HEK293 (cell line): ENCODE data around the gene NOP9.

Experiments used
- CTCF ChIP-seq: fragments of 450-650 bp; formaldehyde crosslinking; IDR thresholded peaks from 2 replicates; pipeline ENCODE4 v1.5.1; 2016; ENCODE audit warnings: missing biosample characterization, missing genetic modification characterization
- MYNN ChIP-seq: fragments of 450-650 bp; formaldehyde crosslinking; IDR thresholded peaks from 2 replicates; pipeline ENCODE4 v1.5.1; 2016; ENCODE audit warnings: missing biosample characterization, missing genetic modification characterization, borderline replicate concordance
- PRDM10 ChIP-seq: fragments of 450-650 bp; formaldehyde crosslinking; IDR thresholded peaks from 2 replicates; pipeline ENCODE4 v1.5.1; 2016; ENCODE audit warnings: missing biosample characterization, missing genetic modification characterization
- SETDB1 ChIP-seq: IDR thresholded peaks from one replicate; pipeline ENCODE4 v1.6.1; 2017; ENCODE audit warnings: mild to moderate bottlenecking, low read length, moderate library complexity, mixed read lengths; ENCODE audit not compliant: insufficient read length
- TCF7L2 ChIP-seq: IDR thresholded peaks from 2 replicates; pipeline ENCODE4 v1.6.1; 2011; ENCODE audit warnings: low read depth, mild to moderate bottlenecking, inconsistent platforms, low read length, moderate library complexity, borderline replicate concordance
- ZNF311 ChIP-seq: fragments of 450-650 bp; formaldehyde crosslinking; IDR thresholded peaks from 2 replicates; pipeline ENCODE4 v1.5.1; 2017; ENCODE audit warnings: missing biosample characterization, missing genetic modification characterization, borderline replicate concordance
- ZNF791 ChIP-seq: fragments of 450-650 bp; formaldehyde crosslinking; IDR thresholded peaks from 2 replicates; pipeline ENCODE4 v1.5.1; 2016; ENCODE audit warnings: missing biosample characterization, missing genetic modification characterization

DNA sequence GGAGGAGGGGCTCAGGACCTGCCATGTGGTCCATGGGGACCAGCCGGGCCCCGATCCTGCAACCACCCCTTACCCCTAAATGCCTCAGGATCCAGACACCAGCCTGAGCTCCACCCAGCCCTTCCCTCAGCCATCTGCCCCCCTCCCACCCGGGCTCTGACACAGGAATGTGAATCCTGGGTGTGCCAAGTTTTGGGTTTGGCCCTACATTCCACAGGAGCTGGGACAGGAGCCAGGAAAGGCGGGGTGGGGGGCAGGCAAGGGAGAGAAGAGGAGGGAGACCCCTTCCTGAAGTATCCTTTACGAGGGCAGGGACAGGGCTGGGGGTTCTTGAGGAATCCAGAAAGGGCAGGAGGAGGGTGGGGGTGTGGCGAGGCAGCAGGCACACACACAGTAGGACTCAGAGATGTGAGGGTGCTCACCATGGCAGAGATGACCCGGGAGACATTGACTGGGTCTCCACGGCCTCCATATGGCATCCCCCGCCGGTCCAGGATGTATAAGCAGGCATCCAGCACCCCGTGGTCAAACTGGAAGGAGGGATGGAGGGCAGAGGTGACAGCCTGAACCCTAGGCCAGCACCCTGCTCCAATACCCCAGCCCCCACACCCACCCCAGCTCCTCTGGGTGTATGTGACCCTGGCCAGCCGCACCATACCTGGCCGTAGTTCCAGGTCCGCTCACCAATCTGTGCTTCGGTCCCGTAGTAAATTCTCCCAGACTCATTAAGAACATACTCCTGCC lies 40.2 kb upstream of the NOP9 start:
- TF ChIP-seq CTCF (tag by site-specific recombination) = no peak
- TF ChIP-seq TCF7L2 = no peak
- TF ChIP-seq PRDM10 = no peak
- no peak for TF ChIP-seq ZNF311 (tag by site-specific recombination)
- TF ChIP-seq MYNN (tag by site-specific recombination) = no peak
- TF ChIP-seq ZNF791 (tag by site-specific recombination) = no peak
- TF ChIP-seq SETDB1 = no peak
